K562 (cell line): ENCODE data around the gene SLC17A2. TPM values are rescaled to one million over a fixed set of nuclear protein-coding genes. Genes with fewer than 3 reads are reported as not detected.

Source experiments
- ARID1B ChIP-seq: fragments of 450-650 bp; IDR thresholded peaks from 2 replicates; pipeline ENCODE4 v1.6.1; 2016; ENCODE audit warnings: antibody characterized with exemption, mild to moderate bottlenecking, inconsistent platforms
- PKNOX1 ChIP-seq: fragments of 450-650 bp; IDR thresholded peaks from 2 replicates; pipeline ENCODE4 v1.6.1; 2016
- RBFOX2 ChIP-seq: fragments of 200-400 bp; formaldehyde crosslinking; IDR thresholded peaks from 2 replicates; pipeline ENCODE4 v1.6.1; 2017; ENCODE audit warnings: low read depth, mild to moderate bottlenecking, low read length, moderate library complexity
- TOE1 ChIP-seq, 2 experiments: fragments of 450-650 bp in 1 of 2; sonication (generic) in 1 of 2; formaldehyde crosslinking in 1 of 2; IDR thresholded peaks; 2 replicates each; pipeline versions ENCODE4 v1.7.1 to v1.8.0; 2016 to 2022; ENCODE audit warnings: borderline replicate concordance in 2 of 2, mild to moderate bottlenecking in 2 of 2, antibody characterized with exemption in 1 of 2, inconsistent platforms in 1 of 2, low read depth in 1 of 2, missing genetic modification reagents in 1 of 2, moderate library complexity in 1 of 2
- ZBTB40 ChIP-seq, 2 experiments: fragments of 450-650 bp in 1 of 2; sonication (generic) in 1 of 2; formaldehyde crosslinking in 1 of 2; IDR thresholded peaks; 2 replicates each; pipeline versions ENCODE4 v1.7.1 to v1.9.0; 2016 to 2022; ENCODE audit warnings: inconsistent platforms in 1 of 2, mild to moderate bottlenecking in 1 of 2, missing genetic modification reagents in 1 of 2
- ZMIZ1 ChIP-seq, 2 experiments: fragments of 150-350 bp in 1 of 2; IDR thresholded peaks; 2 replicates each; pipeline ENCODE4 v1.6.1; 2012 to 2016; ENCODE audit warnings: low read depth in 2 of 2, low read length in 2 of 2, mild to moderate bottlenecking in 1 of 2, moderate library complexity in 1 of 2
- ZNF444 ChIP-seq: fragments of 250-450 bp; sonication (Bioruptor Pico); IDR thresholded peaks from 2 replicates; pipeline ENCODE4 v1.4.0; 2020; ENCODE audit warnings: mild to moderate bottlenecking, moderate library complexity
- polyA plus RNA-seq, 8 experiments: library from polyadenylated mRNA; depleted of rRNA in 4 of 8; stranded (reverse) in 5 of 8; unstranded in 3 of 8; fragments of >200 nt; fragmentation: Nextera tagmentation in 2 of 8; fragmentation: Illumina TruSeq in 1 of 8; extraction: Ambion mirVana in 2 of 8; extraction: Trizol in 1 of 8; gene quantifications; 2 replicates each; pipeline versions ENCODE4 v1.2.1 to v1.2.3, GENCODE V29; 2011 to 2014; ENCODE audit warnings: inconsistent platforms in 1 of 8, missing spikeins in 1 of 8
- total RNA-seq, 7 experiments: library from RNA; depleted of rRNA in 6 of 7; stranded (reverse); fragments of >200 nt in 6 of 7; fragmentation: Illumina TruSeq in 2 of 7; extraction: Trizol in 2 of 7; gene quantifications; 2 replicates each; pipeline versions ENCODE4 v1.2.1 to v1.2.3, GENCODE V29; 2011 to 2021; ENCODE audit warnings: low replicate concordance in 1 of 7
- TF ChIP-seq, protein P1 (sequence below): fragments of 200-800 bp; sonication (Bioruptor generic); IDR thresholded peaks from 2 replicates; pipeline ENCODE4 v1.6.1; 2017; ENCODE audit warnings: missing genetic modification characterization, missing compliant biosample characterization

SLC17A2 gene
- total and polyA plus RNA-seq, 9 of the 15 experiments (the other 6 are each of a cell fraction or from before 2014, with no cell fraction given), result not detected

- TF ChIP-seq RBFOX2, result peak; percentile 66
- no peak for TF ChIP-seq ZNF444 (CRISPR knock-in tag)
- peak; percentile 89; the same call in 1 of the 2 replicates for TF ChIP-seq TOE1 (IDR thresholded peaks at IDR 0.05; ENCODE audit: borderline replicate concordance)
- no peak for TF ChIP-seq TOE1 (CRISPR knock-in tag; IDR thresholded peaks at IDR 0.05; ENCODE audit: borderline replicate concordance, low read depth)
- TF ChIP-seq, protein P1, sequence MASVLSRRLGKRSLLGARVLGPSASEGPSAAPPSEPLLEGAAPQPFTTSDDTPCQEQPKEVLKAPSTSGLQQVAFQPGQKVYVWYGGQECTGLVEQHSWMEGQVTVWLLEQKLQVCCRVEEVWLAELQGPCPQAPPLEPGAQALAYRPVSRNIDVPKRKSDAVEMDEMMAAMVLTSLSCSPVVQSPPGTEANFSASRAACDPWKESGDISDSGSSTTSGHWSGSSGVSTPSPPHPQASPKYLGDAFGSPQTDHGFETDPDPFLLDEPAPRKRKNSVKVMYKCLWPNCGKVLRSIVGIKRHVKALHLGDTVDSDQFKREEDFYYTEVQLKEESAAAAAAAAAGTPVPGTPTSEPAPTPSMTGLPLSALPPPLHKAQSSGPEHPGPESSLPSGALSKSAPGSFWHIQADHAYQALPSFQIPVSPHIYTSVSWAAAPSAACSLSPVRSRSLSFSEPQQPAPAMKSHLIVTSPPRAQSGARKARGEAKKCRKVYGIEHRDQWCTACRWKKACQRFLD (CRISPR knock-in tag), result peak; percentile 78
- peak; percentile 39; the same call in 1 of the 2 replicates for TF ChIP-seq ARID1B
- 0 out of 4 replicates have a peak, but pooled peaks of 1 of the 2 experiments have one; percentile 58 for TF ChIP-seq ZMIZ1 (IDR thresholded peaks at IDR 0.05; ENCODE audit: low read depth in 2 of 2, low read length in 2 of 2)
- TF ChIP-seq ZBTB40 (IDR thresholded peaks at IDR 0.05), result peak; percentile 46; the same call in 1 of the 2 replicates
- TF ChIP-seq ZBTB40 (CRISPR knock-in tag; IDR thresholded peaks at IDR 0.05), result no peak
- TF ChIP-seq PKNOX1, result peak; percentile 73
Observed at GRCh38 chr6:25962149-25963127, 31.9 kb upstream of the SLC17A2 start, which contains the start of gene TRIM38 (continued).
